Calu3 (cell line): ENCODE measurements around the gene OVCH2. TPM values are rescaled to one million over a fixed set of nuclear protein-coding genes. Genes with fewer than 3 reads are reported as not detected.

Experiments used
- BruUV-seq: library from RNA; stranded (reverse); fragments of 400-500 nt; replicated peaks from 2 replicates; lab custom pipeline; 2021; lab: Mats Ljungman, UMichigan
- CTCF ChIA-PET: fragments of 300-600 bp; sonication (Branson Sonifier 250); formaldehyde crosslinking; loops from one replicate; lab custom pipeline; 2022; ENCODE audit warnings: antibody characterized with exemption; lab: Charles Lee
- DNase-seq: peaks from one replicate; pipeline ENCODE4 v3.0.0; 2022
- H3K27ac Mint-ChIP-seq: one replicate; pipeline ENCODE4 v1.8.0; 2022; ENCODE audit warnings: mixed read lengths; ENCODE audit not compliant: unreplicated experiment
- H3K27me3 Mint-ChIP-seq: one replicate; pipeline ENCODE4 v1.8.0; 2022; ENCODE audit warnings: mixed read lengths; ENCODE audit not compliant: unreplicated experiment
- H3K36me3 Mint-ChIP-seq: one replicate; pipeline ENCODE4 v1.8.0; 2022; ENCODE audit warnings: mild to moderate bottlenecking, moderate library complexity, mixed read lengths; ENCODE audit not compliant: insufficient read depth, unreplicated experiment
- H3K4me1 Mint-ChIP-seq: one replicate; pipeline ENCODE4 v1.8.0; 2022; ENCODE audit warnings: mild to moderate bottlenecking, low read depth, mixed read lengths; ENCODE audit not compliant: unreplicated experiment
- H3K4me3 Mint-ChIP-seq: one replicate; pipeline ENCODE4 v1.8.0; 2022; ENCODE audit warnings: mild to moderate bottlenecking, low read depth, moderate library complexity, mixed read lengths; ENCODE audit not compliant: unreplicated experiment
- H3K9me3 Mint-ChIP-seq: one replicate; pipeline ENCODE4 v1.8.0; 2022; ENCODE audit warnings: low read depth, mixed read lengths; ENCODE audit not compliant: unreplicated experiment
- intact Hi-C: fragments of 100-400 bp; cut with micrococcal nuclease; formaldehyde crosslinking; loops from one replicate; pipeline ENCODE4 v1.10.0; 2022; ENCODE audit not compliant: unreplicated experiment
- total RNA-seq: library from RNA; stranded (reverse); gene quantifications from 2 replicates; pipeline ENCODE4 v1.2.3, GENCODE V29; 2022
- TF ChIP-seq, protein P1 (sequence below): fragments of 200-600 bp; IDR thresholded peaks from one replicate; pipeline ENCODE4 v1.8.0; 2022; ENCODE audit warnings: antibody characterized with exemption; ENCODE audit not compliant: unreplicated experiment

The OVCH2 gene
- total RNA-seq, 1 experiment from 2014 or later, result not detected

DNA sequence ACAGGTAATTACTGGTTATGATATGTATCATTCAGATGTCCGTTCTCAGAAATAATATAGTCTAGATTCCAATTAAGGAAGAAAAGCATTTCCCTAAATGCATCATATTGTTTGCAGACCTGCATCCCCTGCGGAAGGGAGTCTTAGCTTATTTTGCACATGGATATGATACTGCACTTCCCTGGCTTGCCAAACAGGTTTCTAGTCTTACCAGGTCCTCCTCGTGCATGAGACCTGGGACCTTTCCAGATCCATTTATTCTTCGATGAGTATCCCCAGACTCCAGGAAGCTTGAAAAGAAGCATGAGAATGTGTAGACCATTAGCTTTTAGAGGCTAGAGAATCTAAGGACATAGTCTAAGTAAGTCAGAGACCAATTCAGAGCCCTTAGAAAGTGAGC is 63.5 kb downstream of the OVCH2 start:
- Mint-ChIP-seq H3K36me3 (peaks cover 3% of the 10 kb centered on the region), H3K4me1 (no peaks in the 10 kb centered on the region), H3K27ac (no peak overlapping the region)

DNA sequence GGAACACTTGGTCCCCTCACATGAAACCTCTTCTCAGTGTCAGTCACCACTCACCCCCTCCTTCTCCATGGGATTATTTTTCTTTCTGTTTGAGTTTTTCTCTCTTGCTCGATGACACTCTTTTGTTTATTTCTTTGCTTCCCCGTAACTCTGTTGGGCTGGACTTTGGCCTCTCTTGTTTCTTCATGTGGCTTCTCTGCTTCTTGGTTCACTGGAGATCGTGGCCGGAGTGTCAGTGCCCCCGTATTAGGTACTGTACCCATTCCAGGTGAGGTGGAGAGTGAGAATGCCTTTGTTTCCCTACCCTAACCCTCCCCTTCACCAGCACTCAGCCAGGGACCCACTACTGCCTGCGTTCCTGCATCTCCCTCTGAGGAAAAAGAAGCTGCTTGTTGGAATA is 65.5 kb downstream of the OVCH2 start:
- no peak overlapping the region for H3K27ac Mint-ChIP-seq
- CTCF ChIA-PET, result no interaction called here
- TF ChIP-seq, protein P1, sequence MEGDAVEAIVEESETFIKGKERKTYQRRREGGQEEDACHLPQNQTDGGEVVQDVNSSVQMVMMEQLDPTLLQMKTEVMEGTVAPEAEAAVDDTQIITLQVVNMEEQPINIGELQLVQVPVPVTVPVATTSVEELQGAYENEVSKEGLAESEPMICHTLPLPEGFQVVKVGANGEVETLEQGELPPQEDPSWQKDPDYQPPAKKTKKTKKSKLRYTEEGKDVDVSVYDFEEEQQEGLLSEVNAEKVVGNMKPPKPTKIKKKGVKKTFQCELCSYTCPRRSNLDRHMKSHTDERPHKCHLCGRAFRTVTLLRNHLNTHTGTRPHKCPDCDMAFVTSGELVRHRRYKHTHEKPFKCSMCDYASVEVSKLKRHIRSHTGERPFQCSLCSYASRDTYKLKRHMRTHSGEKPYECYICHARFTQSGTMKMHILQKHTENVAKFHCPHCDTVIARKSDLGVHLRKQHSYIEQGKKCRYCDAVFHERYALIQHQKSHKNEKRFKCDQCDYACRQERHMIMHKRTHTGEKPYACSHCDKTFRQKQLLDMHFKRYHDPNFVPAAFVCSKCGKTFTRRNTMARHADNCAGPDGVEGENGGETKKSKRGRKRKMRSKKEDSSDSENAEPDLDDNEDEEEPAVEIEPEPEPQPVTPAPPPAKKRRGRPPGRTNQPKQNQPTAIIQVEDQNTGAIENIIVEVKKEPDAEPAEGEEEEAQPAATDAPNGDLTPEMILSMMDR, result no peak
- no peak for DNase-seq
- intact Hi-C loops, result no loop called here
- no TSS peak for BruUV-seq
- peaks cover 6% of the 10 kb centered on the region for H3K36me3 Mint-ChIP-seq
- no peaks in the 10 kb centered on the region for H3K4me1 Mint-ChIP-seq
- H3K4me3 Mint-ChIP-seq, result no peak overlapping the region
- no peaks in the 10 kb centered on the region for H3K27me3 Mint-ChIP-seq
- no peaks in the 10 kb centered on the region for H3K9me3 Mint-ChIP-seq

More for the DNA sequence above, 63.5 kb downstream of the OVCH2 start:
- H3K4me3 Mint-ChIP-seq, result no peak overlapping the region
- CTCF ChIA-PET, result interaction anchor here (0.7 kb wide), 1 partner anchor 67 kb away, joined by 3 read pairs; no protein-coding TSS in a partner anchor
- DNase-seq, result no peak
- TF ChIP-seq, protein P1, result no peak
- intact Hi-C loops, result no loop called here
- H3K9me3 Mint-ChIP-seq, result no peaks in the 10 kb centered on the region
- BruUV-seq, result no TSS peak
- H3K27me3 Mint-ChIP-seq, result no peaks in the 10 kb centered on the region

DNA sequence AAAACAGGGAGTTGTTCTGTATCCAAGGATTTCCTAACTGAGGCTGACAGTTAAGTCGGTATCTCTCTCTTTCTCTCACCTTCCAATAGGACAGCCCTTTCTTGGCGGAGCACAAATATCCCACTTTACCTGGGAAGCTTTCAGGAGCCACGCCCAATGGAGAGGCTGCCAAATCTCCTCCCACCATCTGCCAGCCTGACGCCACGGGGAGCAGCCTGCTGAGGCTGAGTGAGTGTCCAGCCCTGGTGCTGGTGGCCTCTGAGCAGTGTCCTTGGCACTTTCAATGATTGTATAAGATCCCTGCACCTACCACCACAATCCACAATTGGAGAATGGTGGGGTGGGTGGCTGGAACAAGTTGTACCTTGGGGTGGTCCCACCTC is 66.6 kb downstream of the OVCH2 start:
- DNase-seq, result no peak
- no peaks in the 10 kb centered on the region for H3K9me3 Mint-ChIP-seq
- intact Hi-C loops, result no loop called here
- no TSS peak for BruUV-seq
- no peak overlapping the region for H3K27ac Mint-ChIP-seq
- H3K36me3 Mint-ChIP-seq, result peaks cover 9% of the 10 kb centered on the region
- TF ChIP-seq, protein P1, result no peak
- H3K4me1 Mint-ChIP-seq, result no peaks in the 10 kb centered on the region
- H3K27me3 Mint-ChIP-seq, result no peaks in the 10 kb centered on the region
- no peak overlapping the region for H3K4me3 Mint-ChIP-seq
- CTCF ChIA-PET, result no interaction called here

Other genes starting within 250 kb of the OVCH2 start
- gene OLFML1, start 221.0 kb downstream of the OVCH2 start, total RNA-seq, result not detected in 2 replicates
- gene PPFIBP2, start 192.5 kb downstream of the OVCH2 start, total RNA-seq, result 28.5 and 51.8 TPM in 2 replicates
- gene CYB5R2, start 33.0 kb downstream of the OVCH2 start, total RNA-seq, result 15.3 and 23.0 TPM in 2 replicates
- not detected in 2 replicates for gene OR5P2, start 90.5 kb upstream of the OVCH2 start, total RNA-seq
- gene OR5P3, start 124.4 kb upstream of the OVCH2 start, total RNA-seq, result not detected in 2 replicates
- gene OR10A6, start 224.8 kb upstream of the OVCH2 start, total RNA-seq, result not detected in 2 replicates
- not detected in 2 replicates for gene OR10A3, start 235.2 kb upstream of the OVCH2 start, total RNA-seq